GM18858 (cell line): ENCODE results near the gene VAT1L.

ENCODE experiments used
- ATAC-seq: cut with Tn5 transposase; IDR thresholded peaks from one replicate; pipeline ENCODE4 v1.9.1; 2021; ENCODE audit not compliant: unreplicated experiment

The VAT1L gene

DNA sequence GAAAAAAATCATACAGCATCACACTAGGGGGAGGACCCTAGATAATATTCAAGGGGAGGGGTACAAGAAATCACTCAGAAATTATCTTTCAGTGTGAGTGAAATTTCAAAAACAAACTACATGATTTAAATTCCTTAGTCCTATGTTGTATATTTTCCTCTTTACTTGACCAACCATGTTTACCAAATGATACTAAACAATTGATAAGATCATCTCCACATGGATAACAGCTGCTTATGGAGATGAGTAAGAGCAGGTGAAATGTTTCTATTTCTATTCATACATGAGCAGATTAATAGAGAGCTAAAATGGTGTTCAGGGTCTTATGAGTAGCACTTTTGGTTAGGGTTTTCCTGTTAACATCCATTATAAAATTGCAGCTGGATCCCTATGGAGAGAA, 7.3 kb upstream of the VAT1L start:
- no peak for ATAC-seq

DNA sequence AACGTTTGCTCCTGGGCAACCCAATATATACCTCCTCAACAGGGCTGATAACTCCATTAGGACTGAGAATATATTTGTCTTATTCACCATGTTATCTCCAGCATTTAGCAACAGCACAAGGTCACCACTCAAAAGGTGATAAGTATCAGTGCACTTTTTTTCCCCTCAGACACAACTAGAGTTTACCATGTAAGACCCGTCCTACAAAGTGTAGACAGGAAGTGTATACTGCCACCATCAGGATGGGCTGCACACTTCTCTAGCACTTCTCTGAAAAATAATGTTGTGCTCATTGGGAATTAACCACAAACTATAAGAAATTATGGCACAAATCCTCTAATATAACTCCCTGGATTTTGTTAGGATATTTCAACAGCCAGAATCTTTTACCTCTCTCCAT, 5.7 kb upstream of the VAT1L start:
- ATAC-seq = no peak

- no peak for ATAC-seq
Measured at GRCh38 chr16:77784441-77785372, 3.7 kb upstream of the VAT1L start.

GRCh38 chr16:77785373-77785764, 3.0 kb upstream of the VAT1L start:
- no peak for ATAC-seq

DNA sequence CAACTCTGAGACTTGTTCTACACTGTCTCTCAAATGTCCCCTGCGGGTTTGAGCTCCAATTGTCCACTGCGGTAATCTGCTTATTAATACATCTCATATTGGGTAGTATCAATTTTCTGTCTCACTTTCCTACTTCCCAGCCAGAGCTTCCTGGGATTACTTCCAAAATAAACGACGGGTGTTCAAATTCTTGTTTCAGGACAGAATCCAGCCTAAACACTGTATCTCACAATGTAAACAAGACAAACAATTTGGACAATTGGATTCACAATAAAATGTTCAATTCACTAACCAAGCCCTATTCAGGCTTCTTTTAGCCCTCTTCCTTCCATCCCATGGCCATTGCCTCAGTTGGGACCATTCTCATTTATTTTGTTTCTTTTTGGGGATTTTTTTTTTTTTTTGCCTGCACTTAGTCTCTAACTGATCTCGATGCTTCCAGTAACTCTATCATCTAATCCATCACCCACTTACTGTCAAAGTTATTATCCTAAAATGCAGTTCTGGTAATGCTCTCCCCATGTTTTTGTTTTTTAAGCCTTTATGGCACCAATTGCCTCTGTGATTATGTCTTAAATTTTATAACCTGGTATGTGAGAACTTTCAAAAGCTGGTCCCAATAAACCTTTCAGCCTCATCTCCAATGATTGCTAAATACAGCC, 2.0 kb upstream of the VAT1L start:
- no peak for ATAC-seq

- ATAC-seq = no peak
Measured at GRCh38 chr16:77787452-77787851, 912 bp upstream of the VAT1L start.

- ATAC-seq = no peak
Measured at GRCh38 chr16:77789085-77790008, 983 bp downstream of the VAT1L start.

DNA sequence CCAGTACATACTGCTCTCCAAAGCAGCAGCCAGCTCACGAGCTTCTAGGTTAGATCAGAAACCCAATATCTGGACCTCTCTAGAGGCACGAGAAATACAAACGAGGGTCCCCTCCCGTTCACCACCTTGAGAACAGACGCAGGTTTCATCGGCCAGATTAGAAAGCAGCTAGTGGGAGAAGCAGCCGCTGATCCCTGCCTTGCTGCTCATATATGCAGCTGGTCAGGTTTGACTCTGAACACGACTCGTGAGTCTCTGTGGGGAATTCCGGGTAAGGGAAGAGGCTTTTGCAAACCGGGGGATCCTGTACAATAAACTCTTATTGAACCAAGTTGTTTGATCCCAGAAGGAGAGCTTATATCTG, 1.6 kb downstream of the VAT1L start:
- no peak for ATAC-seq

- ATAC-seq = no peak
Measured at GRCh38 chr16:77790912-77791311, 2.5 kb downstream of the VAT1L start.

DNA sequence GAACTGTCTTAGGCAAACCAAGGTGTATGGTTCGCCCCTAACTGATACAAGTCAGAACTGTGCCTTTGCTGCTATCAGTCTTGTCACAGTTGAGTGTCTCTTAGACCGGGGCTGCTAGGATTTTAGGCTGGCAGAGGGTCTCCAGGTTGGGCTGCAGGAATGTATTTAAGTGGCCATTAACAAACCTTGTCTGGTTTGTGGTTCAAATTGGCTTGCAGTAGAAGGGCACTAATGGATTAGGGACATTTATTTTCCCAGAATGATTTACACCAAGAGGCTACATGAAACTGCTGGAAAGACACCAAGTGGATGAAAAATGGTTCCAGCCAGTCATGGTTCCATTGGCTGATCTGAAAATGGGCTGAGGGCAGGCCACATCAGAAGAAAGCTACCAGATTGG, 5.1 kb downstream of the VAT1L start:
- ATAC-seq = no peak

GRCh38 chr16:77794586-77794985, 6.2 kb downstream of the VAT1L start:
- ATAC-seq = no peak

DNA sequence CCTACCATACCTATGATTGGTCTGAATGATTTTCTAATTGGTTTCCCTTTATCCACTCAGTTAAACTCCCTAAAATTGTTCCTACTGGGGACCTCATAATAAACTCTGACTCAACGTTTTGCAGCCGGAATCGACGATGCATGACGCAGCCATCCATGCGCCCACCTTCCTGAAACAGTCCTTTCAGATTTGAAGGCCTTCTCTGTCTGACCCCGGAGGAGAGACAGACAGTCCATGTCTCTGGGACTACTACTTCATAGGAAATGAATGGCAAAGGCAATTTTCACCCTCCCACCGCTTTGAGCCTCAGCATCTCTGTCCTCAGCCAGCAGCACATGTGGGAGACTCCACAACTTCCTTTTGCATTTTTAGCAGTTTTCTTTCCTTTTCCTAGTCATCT, 13.5 kb downstream of the VAT1L start:
- no peak for ATAC-seq

DNA sequence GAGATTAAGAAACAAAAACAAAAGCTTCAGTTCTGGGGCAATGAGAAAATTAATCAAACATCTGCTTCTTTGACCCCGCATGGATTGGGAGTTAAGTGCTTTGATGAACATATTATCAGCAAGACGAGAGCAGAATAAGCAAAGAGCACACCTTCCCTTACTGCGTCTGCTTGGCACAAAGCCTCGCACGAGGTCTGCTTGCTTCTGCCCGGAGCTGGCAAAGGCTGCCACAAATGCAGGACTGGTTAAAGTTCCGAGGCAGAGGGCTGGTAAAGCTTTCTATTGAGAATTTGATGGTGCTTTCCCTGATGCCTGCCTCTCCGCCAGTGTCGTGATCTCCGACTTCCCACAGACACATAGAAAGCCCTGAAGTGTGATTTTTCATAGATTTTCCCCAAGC, 17.0 kb downstream of the VAT1L start:
- ATAC-seq = no peak

DNA sequence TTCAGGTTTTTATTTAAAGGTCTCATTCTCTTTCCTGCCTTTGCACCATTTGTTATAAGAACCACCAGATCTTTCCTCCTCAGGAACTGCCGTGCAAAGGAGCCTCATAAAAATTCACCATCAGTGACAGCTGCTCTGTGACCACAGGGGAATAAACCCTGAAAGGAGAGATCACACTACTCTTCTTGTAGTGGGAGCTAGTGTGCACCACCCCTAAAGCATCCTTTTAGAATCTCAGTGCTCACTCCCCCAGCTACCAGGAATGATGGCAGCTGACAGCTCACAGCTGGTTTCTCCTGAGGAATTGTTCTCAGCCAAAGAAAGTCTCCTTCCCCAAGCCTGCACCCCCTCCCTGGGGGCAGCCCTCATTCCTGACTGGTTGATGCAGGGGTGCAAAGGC, 18.7 kb downstream of the VAT1L start:
- ATAC-seq = no peak

GRCh38 chr16:77812856-77813500, 24.6 kb downstream of the VAT1L start:
- ATAC-seq = no peak

- ATAC-seq = no peak
Measured at GRCh38 chr16:77816293-77816692, 27.9 kb downstream of the VAT1L start.

- ATAC-seq = no peak
Measured at GRCh38 chr16:77820340-77820739, 32.0 kb downstream of the VAT1L start.

GRCh38 chr16:77822661-77823060, 34.3 kb downstream of the VAT1L start:
- no peak for ATAC-seq

GRCh38 chr16:77823067-77823466, 34.7 kb downstream of the VAT1L start:
- ATAC-seq = no peak

- ATAC-seq = no peak
Measured at GRCh38 chr16:77825196-77825595, 36.8 kb downstream of the VAT1L start.

DNA sequence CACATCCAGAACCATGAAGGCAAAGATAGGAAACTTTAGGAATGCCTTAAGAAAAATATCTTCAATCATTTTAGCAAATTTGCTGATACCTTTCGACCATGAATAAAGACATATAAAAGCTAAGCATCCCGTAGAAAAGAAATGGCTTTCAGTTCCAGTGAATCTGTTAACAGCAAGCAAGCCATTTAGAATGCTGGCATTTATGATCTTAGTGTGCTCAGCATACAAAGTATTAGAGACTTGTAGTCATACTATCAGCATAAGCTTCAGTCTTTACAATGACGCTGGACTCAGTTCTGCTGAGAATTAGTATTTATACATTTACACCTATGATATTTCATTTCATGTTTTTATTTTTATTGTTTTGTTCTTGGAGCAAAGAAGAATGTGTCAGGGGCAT, 38.7 kb downstream of the VAT1L start:
- no peak for ATAC-seq
